ENCODE results near the gene KCNAB1.
"Not testable (repeated sequence)": the region's sequence is repeated elsewhere in the genome, so short reads cannot be mapped to it uniquely, and the experiment has no call there.

Gene KCNAB1

DNA sequence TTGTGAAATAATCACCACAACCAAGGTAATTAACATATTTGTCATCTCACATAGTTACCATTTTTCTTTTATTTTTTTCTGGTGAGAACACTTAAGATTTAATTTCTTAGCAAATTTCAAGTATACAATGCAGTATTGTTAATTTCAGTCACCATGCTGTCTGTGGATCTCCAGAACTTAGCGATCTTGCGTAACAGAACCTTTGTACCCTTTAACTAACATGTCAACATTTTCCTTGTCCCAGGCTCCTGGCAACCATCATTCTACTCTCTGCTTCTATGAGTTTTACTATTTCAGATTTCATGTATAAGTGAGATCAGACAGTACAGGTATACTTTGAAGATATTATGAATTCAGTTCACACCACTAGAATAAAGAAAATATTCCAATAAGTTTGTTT lies 154.4 kb downstream of the KCNAB1 start:
- no peak for DNase-seq

DNA sequence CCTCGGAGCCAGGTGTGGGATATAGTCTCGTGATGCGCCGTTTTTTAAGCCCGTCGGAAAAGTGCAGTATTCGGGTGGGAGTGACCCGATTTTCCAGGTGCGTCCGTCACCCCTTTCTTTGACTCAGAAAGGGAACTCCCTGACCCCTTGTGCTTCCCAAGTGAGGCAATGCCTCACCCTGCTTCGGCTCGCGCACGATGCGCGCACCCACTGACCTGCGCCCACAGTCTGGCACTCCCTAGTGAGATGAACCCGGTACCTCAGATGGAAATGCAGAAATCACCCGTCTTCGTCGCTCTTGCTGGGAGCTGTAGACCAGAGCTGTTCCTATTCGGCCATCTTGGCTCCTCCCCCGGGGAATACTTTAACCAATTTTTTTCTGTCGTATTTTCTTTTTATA lies 164.3 kb downstream of the KCNAB1 start:
- not testable (repeated sequence) for DNase-seq

DNA sequence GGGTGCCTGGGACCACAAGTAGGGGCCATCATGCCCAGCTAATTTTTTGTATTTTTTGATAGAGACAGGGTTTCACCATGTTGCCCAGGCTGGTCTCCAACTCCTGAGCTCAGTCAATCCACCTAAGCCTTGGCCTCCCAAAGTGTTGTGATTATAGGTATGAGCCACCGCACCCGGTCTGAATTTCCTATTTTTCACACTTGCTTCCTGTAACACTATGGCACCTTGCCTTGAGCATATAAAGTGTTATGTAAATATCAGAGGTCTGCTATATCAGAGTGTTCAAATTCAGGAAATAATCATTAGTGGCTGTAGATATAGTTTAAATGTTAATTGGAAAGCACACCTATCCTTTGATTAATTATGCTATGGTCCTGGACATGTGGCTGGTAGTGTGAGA lies 165.2 kb downstream of the KCNAB1 start:
- DNase-seq, result no peak

DNA sequence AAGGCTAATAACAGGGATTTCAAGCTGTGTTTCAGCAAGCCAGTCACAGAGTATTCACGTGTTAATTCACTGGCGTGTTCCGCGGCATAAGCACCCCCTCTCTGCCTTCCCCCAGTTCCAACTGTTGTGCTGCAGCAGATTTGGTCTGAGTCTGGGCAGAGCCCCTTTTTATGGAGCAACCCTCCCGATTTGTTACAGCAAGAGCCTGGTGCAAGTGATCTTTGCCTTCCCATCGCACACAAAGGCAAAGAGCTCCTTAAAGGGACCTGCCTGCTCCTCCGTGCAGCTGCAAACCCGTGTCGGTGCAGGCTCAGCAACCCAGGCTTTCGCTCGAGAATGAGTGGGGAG lies 170.5 kb downstream of the KCNAB1 start:
- no peak for DNase-seq

DNA sequence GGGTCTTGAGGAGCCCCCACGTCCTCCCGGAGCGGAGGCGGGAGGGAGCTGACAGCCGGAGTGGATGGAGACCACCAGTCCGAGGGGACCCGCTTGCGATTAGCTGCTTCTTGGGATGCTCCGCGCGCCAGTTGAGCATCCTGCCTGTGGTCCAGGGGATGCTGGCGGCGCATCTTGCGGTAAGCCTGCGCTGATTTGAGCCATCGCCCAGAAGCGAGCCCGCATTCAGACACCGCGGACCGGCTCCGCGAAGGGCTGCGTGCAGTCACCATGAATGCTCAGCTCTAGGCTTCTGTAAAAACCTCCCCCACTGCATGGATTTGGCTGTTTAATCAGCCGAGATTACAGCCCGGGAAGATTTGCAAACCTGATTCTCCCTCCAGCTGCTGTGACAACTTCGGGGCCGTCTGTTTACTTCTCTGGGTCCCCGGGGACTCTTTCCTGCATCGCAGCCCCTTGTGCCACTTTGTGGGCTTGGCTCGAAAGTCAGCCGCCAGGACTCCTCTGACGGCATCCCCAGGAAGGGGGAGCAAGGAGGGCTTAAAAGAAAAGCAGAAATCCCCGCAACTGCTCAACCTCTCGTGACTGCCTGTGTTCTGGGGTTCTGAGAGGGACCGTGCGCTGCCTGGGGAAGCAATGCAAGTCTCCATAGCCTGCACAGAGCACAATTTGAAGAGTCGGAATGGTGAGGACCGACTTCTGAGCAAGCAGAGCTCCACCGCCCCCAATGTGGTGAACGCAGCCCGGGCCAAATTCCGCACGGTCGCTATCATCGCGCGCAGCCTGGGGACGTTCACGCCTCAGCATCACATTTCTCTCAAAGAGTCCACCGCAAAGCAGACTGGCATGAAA lies 171.1 kb downstream of the KCNAB1 start:
- peak; percentile 40 for DNase-seq

DNA sequence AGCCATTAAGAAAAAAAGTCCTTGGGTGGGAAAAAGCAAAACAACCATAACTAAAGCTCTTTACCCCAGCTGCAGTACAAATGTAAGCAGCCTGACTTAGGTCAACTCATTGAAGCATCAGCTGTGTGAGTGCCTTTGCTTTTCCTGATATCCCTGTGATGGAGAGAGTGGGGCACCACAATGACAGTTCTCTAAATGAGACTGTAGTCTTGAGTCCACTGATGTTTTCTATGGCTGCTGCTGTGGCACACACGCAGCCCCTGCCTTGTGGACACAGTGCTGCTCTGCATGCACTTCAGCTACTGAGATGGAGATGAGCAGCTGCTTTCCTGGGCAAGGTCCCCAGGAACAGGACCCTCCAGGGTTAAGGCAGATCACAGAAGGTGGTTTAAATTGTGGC lies 173.2 kb downstream of the KCNAB1 start:
- DNase-seq, result no peak

GRCh38 chr3:156297582-156297981 lies 177.2 kb downstream of the KCNAB1 start:
- no peak for DNase-seq

DNA sequence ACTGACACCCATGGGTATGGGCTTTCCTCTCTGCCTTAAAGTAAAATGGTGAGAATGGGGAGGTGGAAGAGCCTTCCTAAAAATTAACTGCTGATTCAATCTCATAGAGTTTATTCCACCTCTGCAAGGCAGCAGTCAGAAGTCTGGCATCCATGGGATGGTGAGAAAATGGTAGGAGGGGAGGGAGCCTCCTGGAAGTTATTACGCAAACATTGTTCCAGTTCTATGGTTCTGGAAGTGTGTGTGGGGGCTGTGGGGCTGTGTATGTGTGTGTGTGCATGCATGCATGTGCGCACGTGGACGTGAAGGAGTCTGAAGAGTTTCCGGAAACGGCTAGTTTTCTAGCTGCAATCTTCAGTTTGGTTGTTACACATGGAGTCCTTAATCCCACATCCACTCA lies 177.6 kb downstream of the KCNAB1 start:
- DNase-seq, result no peak

GRCh38 chr3:156298938-156299337 lies 178.6 kb downstream of the KCNAB1 start:
- no peak for DNase-seq

DNA sequence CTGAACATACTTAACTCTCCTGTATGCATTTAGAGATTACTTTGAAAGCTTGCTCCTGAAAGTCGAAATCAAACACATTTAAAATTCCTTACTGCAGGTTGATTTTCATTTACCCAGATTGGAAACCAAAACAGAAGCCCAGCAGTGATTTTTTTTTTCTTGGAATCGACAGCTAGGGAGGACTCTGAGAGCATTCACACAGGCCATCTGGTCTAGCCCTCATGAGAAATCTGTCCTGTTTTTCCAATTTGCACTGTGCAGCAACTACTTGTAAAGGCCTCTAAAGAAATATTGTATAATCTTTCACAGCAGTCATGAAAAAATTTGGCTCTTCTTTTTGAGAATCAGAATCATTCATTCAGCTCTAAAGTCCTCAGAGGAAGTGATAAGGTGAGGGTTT lies 179.2 kb downstream of the KCNAB1 start:
- no peak for DNase-seq

DNA sequence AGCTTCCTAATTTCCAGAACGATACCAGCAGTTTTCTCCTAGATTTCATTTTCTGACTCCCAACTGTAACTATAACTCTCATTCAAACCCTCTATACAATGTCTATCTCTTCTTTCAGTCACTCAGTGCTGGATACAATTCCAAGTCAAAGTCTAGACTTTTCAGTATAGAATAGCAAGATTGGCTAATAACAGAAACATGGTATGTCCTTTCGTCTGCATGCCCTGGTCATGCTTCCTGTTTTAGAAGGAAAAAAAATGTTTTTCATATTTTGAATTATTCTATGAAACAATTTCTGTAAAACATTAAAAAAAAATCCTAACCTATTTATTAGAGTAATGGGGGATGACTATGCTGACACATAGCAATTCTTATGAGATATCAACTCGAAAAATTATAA lies 180.0 kb downstream of the KCNAB1 start:
- DNase-seq, result no peak

DNA sequence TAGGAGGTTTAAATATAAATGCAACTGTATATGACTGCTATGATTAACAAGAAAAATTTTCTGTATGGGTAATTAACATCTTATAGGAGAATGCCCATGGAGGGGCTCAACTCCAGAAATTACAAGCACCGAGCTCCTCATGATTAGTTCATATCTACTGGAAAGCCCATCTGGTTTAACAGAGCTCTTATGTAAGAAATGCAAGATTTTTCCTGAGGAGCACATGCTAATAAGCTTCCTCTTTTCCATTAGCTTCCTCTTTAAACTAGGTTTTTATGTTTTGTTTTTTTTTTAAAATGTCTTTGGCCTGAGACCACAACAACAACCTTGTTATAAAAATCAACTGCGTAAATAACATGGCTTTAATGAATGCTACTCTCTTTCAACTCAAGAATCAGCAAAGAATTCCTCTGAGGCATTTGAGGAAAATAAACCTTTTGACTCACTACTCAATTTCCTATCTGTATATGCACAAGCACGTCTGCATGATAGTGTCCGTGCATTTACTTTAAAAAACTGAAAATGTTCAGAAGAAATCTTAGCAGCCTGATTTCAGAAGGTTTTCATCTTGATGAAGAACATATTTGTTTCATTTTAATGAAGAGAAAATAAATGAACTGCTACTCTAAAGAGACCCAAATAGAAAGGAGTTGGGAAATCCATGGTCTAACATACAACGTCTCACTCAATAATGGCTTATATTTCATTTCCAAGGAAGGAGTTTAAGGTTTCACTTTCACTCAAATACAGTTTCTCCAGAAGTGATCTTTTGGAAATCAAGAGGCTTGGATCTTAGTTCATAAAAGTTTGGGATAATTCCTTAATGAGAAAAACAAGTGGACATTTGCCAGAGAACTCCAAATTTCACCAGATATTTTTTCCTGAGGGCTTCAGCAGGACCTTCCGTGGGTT lies 180.8 kb downstream of the KCNAB1 start:
- no peak for DNase-seq

DNA sequence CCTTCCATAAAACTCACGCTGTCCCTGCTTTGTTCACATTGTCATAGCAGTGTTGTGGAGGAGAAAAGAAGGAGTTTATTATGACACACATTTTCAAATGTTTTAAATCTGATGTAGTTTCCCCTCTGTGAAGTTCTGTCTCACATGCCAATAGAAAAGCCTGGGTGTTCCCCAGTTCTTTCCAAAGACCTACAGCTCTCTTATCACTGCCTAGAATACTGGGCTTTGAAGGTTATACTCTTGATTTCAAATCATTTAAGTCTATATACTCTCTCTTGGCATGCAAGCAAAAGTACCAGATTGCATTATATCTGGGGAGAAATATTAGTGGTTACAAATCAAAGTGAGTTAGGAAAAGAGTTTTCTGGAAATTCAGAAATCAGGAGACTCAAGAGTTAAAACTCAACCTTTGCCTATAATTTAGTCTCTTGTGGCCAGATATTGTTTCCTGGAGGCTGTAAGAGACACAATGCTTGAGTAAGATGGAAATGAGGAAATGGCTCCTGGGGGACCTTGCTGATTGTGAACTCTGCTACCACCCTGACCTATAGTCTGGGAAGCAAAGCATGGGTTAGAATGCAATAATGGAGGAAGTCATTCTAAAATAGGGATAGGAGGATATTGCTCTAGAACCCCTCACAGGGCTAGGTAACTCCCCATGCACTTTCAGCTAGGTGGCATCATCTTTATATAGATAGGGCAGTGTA lies 182.8 kb downstream of the KCNAB1 start:
- no peak for DNase-seq

GRCh38 chr3:156304406-156304805 lies 184.0 kb downstream of the KCNAB1 start:
- no peak for DNase-seq

DNA sequence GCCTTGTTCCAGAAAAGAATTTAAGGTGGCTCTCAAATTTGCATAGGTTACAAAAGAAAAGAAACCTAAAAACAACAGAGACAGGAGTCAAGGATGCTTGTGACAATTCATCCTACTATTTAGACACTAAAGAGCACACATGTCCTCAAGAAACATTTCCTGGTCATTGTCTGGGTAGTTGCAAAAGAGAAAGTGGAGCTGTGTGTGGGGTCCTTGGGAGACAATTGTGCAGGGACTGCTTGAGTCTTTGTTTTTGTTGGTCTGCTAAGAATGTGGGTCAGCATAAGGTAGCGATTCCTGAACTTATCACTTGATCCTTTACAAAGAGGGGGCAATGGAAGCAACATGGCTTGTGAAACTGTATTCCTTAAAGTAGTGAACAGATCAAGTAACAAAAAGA lies 185.3 kb downstream of the KCNAB1 start:
- DNase-seq, result no peak

- DNase-seq, result no peak
These were observed 187.3 kb downstream of the KCNAB1 start for GRCh38 chr3:156307704-156308103.

DNA sequence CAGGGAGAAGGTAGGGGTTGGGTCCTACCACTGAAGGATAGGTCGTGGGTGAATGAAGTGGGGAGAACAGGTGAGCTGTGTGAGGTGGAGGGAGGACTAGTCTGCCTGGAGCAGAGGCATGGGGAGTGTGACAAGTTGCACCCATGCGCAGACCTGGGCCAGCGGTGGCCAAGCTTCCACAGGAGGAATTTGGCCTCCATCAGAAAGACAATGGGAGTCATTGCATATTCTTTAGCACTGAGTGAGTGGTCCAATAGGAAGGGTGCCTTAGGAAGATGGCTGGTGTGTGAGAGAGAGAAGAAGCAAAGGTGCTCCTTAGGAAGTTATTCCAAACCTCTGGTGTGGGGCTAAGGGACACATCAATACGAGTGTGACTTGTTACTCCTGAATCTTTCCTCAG lies 191.1 kb downstream of the KCNAB1 start:
- DNase-seq, result no peak

GRCh38 chr3:156311930-156312329 lies 191.6 kb downstream of the KCNAB1 start:
- no peak for DNase-seq

DNA sequence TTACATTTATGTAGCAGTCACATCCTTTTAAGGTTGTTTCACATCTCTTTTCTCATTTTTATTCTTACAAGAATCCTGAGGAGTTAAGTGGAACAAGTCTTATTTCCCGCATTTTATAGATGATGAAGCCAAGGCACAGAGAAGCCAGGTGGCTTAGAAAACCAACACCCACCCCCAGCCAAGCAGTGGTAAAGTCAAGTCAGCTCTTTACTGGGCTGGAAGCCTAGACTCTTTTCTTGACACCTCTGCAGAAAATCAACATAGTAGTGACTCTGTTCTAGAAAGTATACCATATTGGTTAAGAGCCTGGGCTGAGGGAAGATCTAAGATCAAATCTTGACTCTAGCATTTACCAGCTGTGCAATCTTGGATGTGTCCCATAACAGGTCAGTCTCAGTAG lies 195.7 kb downstream of the KCNAB1 start:
- no peak for DNase-seq

- no peak for DNase-seq
These were observed 197.2 kb downstream of the KCNAB1 start for GRCh38 chr3:156317462-156318074.

- DNase-seq, result peak; percentile 39
These were observed 201.6 kb downstream of the KCNAB1 start for GRCh38 chr3:156321945-156322344.

DNA sequence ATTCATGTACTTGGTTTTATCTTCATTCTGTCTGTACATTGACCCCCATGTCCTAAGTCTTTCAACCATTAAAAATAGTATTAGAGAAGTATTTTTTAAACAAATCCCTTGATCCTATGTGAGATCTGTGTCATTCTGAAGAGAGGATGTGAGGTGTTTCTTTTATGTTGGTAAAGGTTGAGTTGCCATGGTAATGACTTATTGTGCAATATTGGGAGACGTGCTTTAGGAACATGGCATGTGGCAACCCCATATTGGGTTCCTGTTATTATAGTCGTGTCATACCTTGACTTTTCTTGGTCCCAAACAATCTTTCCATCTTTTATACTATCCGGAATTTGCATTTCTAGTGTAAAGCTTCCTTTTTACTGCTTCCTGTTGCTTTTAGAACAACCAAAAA lies 203.1 kb downstream of the KCNAB1 start:
- DNase-seq, result no peak

- no peak for DNase-seq
These were observed 210.0 kb downstream of the KCNAB1 start for GRCh38 chr3:156330415-156330814.

All from NCI-H345 (cell line).